ENCODE results near the gene CYP27A1. TPM values are rescaled to one million over a fixed set of nuclear protein-coding genes. Genes with fewer than 3 reads are reported as not detected.
A peak's percentile ranks its signal among the peaks of the same experiment; 100 is the strongest.

The CYP27A1 gene
- total RNA-seq, 1 experiment from 2014 or later: 0.80 TPM

DNA sequence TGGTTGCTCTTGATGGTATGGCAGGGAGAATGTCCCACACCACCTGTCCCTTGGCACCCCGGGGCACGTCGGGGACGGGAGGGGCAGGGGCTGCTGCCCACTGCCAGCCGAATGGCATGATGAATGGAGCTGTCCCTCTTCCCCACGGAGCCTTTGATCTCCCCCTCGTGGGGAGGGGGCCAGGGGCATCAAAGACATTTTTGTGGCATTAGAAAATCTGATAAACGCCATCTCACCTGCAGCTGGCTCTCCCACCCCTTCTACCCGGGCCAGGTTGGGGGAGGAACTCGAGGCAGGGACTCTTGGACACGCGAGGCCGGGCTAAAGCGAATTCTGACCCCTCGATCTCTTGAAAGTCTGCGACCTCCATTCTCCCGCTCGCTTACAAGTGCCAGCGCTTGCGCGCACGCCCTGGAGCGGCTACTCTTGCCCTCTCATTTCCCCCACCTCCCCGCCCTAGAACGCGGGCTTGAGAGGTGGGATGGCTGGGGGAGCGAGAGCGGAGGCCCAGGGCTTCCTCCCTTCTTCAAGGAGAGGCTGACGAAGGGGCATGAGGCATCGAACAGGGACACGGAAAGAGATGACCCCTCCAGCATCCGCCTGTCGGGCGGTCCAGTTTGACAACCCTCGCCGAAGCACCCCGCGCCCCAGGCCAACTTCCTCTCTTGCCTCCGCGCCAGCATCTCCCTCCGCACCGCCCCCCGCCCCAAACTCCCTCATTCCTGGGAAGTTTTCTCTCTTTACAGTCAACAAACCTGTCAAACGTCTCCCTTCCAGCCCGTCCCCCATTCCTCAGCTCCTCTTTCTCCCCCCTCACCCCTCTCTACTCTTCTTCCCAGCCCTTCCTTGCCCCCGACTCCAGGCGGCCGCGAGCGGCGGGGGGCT, 77.0 kb downstream of the CYP27A1 start:
- DNase-seq (ENCODE audit: low read depth): no peak

- DNase-seq (ENCODE audit: low read depth): no peak
Measured at GRCh38 chr2:218859556-218859987, 77.6 kb downstream of the CYP27A1 start, which contains the start of gene WNT6. Gene WNT6 (plus strand): TSS chr2:218859805. CDS start chr2:218860038, 233 bp downstream.

GRCh38 chr2:218859988-218860831, 78.3 kb downstream of the CYP27A1 start:
- no peak for DNase-seq (ENCODE audit: low read depth)

DNA sequence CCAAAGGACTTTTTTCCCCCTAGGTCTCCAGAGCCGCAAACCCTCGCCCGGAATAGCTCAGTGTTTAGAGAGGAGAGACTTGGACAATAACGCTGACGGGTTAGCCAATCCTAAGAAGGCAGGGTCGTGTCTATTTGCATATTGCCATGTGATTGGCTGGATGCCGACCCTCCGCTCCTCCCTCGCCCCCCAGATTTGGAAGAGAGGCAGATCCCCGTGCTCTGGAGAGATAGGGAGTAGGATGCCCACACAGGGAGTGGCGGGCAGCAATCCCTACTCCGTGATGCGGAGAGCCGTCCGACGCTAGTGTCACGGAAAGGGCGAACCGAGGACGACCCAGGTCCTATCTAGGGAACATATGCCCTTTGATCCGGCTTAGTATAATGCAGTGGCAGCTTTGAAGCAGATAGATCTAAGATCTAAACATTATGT, 79.0 kb downstream of the CYP27A1 start:
- peak; percentile 91 for DNase-seq (ENCODE audit: low read depth)

GRCh38 chr2:218861645-218862318, 79.8 kb downstream of the CYP27A1 start:
- DNase-seq (ENCODE audit: low read depth): no peak

- no peak for DNase-seq (ENCODE audit: low read depth)
Measured at GRCh38 chr2:218863021-218863520, 81.1 kb downstream of the CYP27A1 start.

Other genes with a start within 250 kb of the CYP27A1 start
- gene USP37, start 213.8 kb upstream of the CYP27A1 start, total RNA-seq (2014; rRNA removed; shearing (Covaris generic)): 11.4 and 16.1 TPM in 2 replicates
- 94.2 and 118 TPM in 2 replicates for gene CNOT9, start 213.3 kb upstream of the CYP27A1 start, total RNA-seq (2014; rRNA removed; shearing (Covaris generic))
- gene PLCD4, start 174.2 kb upstream of the CYP27A1 start, total RNA-seq (2014; rRNA removed; shearing (Covaris generic)): 0.06 TPM in 1 of 2 replicates, not detected in the other
- 7.3 and 7.6 TPM in 2 replicates for gene ZNF142, start 122.5 kb upstream of the CYP27A1 start, total RNA-seq (2014; rRNA removed; shearing (Covaris generic))
- gene BCS1L, start 122.5 kb upstream of the CYP27A1 start, total RNA-seq (2014; rRNA removed; shearing (Covaris generic)): 53.3 and 59.9 TPM in 2 replicates
- 42.3 and 54.7 TPM in 2 replicates for gene RNF25, start 110.1 kb upstream of the CYP27A1 start, total RNA-seq (2014; rRNA removed; shearing (Covaris generic))
- gene STK36, start 110.1 kb upstream of the CYP27A1 start, total RNA-seq (2014; rRNA removed; shearing (Covaris generic)): 13.9 and 28.7 TPM in 2 replicates
- gene TTLL4, start 71.3 kb upstream of the CYP27A1 start, total RNA-seq (2014; rRNA removed; shearing (Covaris generic)): 13.7 and 15.4 TPM in 2 replicates
- not detected in 2 replicates for gene PRKAG3, start 49.7 kb downstream of the CYP27A1 start, total RNA-seq (2014; rRNA removed; shearing (Covaris generic))
- 0.23 TPM in 1 of 2 replicates, not detected in the other for gene WNT6, start 77.7 kb downstream of the CYP27A1 start, total RNA-seq (2014; rRNA removed; shearing (Covaris generic))
- gene WNT10A, start 98.7 kb downstream of the CYP27A1 start, total RNA-seq (2014; rRNA removed; shearing (Covaris generic)): 0.11 and 0.12 TPM in 2 replicates
- gene CDK5R2, start 177.5 kb downstream of the CYP27A1 start, total RNA-seq (2014; rRNA removed; shearing (Covaris generic)): 0.06 TPM in 1 of 2 replicates, not detected in the other
- 0.34 TPM in 1 of 2 replicates, not detected in the other for gene FEV, start 203.0 kb downstream of the CYP27A1 start, total RNA-seq (2014; rRNA removed; shearing (Covaris generic))
- 2.2 and 4.3 TPM in 2 replicates for gene CRYBA2, start 211.3 kb downstream of the CYP27A1 start, total RNA-seq (2014; rRNA removed; shearing (Covaris generic))